Mucosa of stomach (tissue), 1 donor: Measurements from ENCODE around the gene SEMA7A.
"Not testable (repeated sequence)": the region's sequence is repeated elsewhere in the genome, so short reads cannot be mapped to it uniquely, and the experiment has no call there.

ENCODE experiments used
- H3K27me3 ChIP-seq: one replicate; pipeline ENCODE4 v1.7.0; 2013; ENCODE audit warnings: mild to moderate bottlenecking, low read length; ENCODE audit not compliant: control insufficient read depth, insufficient read depth
- H3K36me3 ChIP-seq: one replicate; pipeline ENCODE4 v1.7.0; 2013; ENCODE audit warnings: low read length; ENCODE audit not compliant: control insufficient read depth, insufficient read depth
- H3K4me1 ChIP-seq: one replicate; pipeline ENCODE4 v1.7.0; 2013; ENCODE audit warnings: mild to moderate bottlenecking, low read length; ENCODE audit not compliant: control insufficient read depth, insufficient read depth
- H3K4me3 ChIP-seq: one replicate; pipeline ENCODE4 v1.7.0; 2013; ENCODE audit warnings: low read length
- H3K9ac ChIP-seq: one replicate; pipeline ENCODE4 v1.7.0; 2013; ENCODE audit warnings: mild to moderate bottlenecking, low read length, moderate library complexity
- H3K9me3 ChIP-seq: one replicate; pipeline ENCODE4 v1.7.0; 2013; ENCODE audit warnings: mild to moderate bottlenecking, low read length, moderate library complexity; ENCODE audit not compliant: control insufficient read depth
- donor health status: Pancreatic carcinoma.

The SEMA7A gene

GRCh38 chr15:74433592-74434262 lies at the start of gene SEMA7A:
Gene SEMA7A, minus strand, starts transcription at chr15:74433958. Its CDS starts 40 bp downstream, at chr15:74433918.
- peaks cover 7% of the 10 kb centered on the region for H3K4me1 ChIP-seq
- peaks cover 30% of the 10 kb centered on the region for H3K27me3 ChIP-seq
- peak within 1 kb of the TSS; percentile 15 for H3K4me3 ChIP-seq
- H3K9me3 ChIP-seq: no peaks in the 10 kb centered on the region
- H3K36me3 ChIP-seq: no peaks in the 10 kb centered on the region
- H3K9ac ChIP-seq: peak within 1 kb of the TSS; percentile 62

- Histone ChIP-seq H3K4me1 (peaks cover 14% of the 10 kb centered on the region), H3K4me3 (no peak overlapping the region), H3K9me3 (no peaks in the 10 kb centered on the region), H3K9ac (no peak overlapping the region), H3K36me3 (no peaks in the 10 kb centered on the region), H3K27me3 (no peaks in the 10 kb centered on the region)
Observed at GRCh38 chr15:74482661-74483060, 48.9 kb upstream of the SEMA7A start.

- H3K36me3 ChIP-seq, H3K4me3 ChIP-seq, H3K27me3 ChIP-seq, H3K9ac ChIP-seq, H3K9me3 ChIP-seq, H3K4me1 ChIP-seq: not testable (repeated sequence)
Observed at GRCh38 chr15:74480364-74480763, 46.6 kb upstream of the SEMA7A start.

GRCh38 chr15:74471621-74472020 lies 37.9 kb upstream of the SEMA7A start:
- not testable (repeated sequence) for H3K9ac ChIP-seq, H3K36me3 ChIP-seq

GRCh38 chr15:74470631-74471395 lies 37.1 kb upstream of the SEMA7A start:
- H3K4me3 ChIP-seq: no peak overlapping the region
- H3K9me3 ChIP-seq: no peaks in the 10 kb centered on the region
- H3K4me1 ChIP-seq: no peaks in the 10 kb centered on the region
- H3K36me3 ChIP-seq: no peaks in the 10 kb centered on the region
- no peak overlapping the region for H3K9ac ChIP-seq
- no peaks in the 10 kb centered on the region for H3K27me3 ChIP-seq

More at GRCh38 chr15:74471621-74472020, 37.9 kb upstream of the SEMA7A start:
- not testable (repeated sequence) for H3K9me3 ChIP-seq, H3K4me3 ChIP-seq, H3K27me3 ChIP-seq, H3K4me1 ChIP-seq

GRCh38 chr15:74468341-74469032 lies 34.7 kb upstream of the SEMA7A start:
- Histone ChIP-seq H3K4me3 (no peak overlapping the region), H3K9ac (no peak overlapping the region)

GRCh38 chr15:74466570-74466969 lies 32.8 kb upstream of the SEMA7A start:
- H3K4me3 ChIP-seq: no peak overlapping the region
- no peaks in the 10 kb centered on the region for H3K4me1 ChIP-seq
- H3K27me3 ChIP-seq: no peaks in the 10 kb centered on the region
- no peaks in the 10 kb centered on the region for H3K36me3 ChIP-seq
- H3K9ac ChIP-seq: no peak overlapping the region
- no peaks in the 10 kb centered on the region for H3K9me3 ChIP-seq

More at GRCh38 chr15:74468341-74469032, 34.7 kb upstream of the SEMA7A start:
- Histone ChIP-seq H3K27me3 (no peaks in the 10 kb centered on the region), H3K9me3 (no peaks in the 10 kb centered on the region), H3K4me1 (no peaks in the 10 kb centered on the region), H3K36me3 (no peaks in the 10 kb centered on the region)

GRCh38 chr15:74464897-74465296 lies 31.1 kb upstream of the SEMA7A start:
- peaks cover 5% of the 10 kb centered on the region for H3K4me1 ChIP-seq
- H3K36me3 ChIP-seq: no peaks in the 10 kb centered on the region
- no peaks in the 10 kb centered on the region for H3K27me3 ChIP-seq
- H3K9ac ChIP-seq: no peak overlapping the region
- H3K4me3 ChIP-seq: no peak overlapping the region
- H3K9me3 ChIP-seq: no peaks in the 10 kb centered on the region

GRCh38 chr15:74464216-74464615 lies 30.5 kb upstream of the SEMA7A start:
- Histone ChIP-seq H3K36me3 (no peaks in the 10 kb centered on the region), H3K9ac (no peak overlapping the region), H3K4me1 (peaks cover 5% of the 10 kb centered on the region), H3K27me3 (no peaks in the 10 kb centered on the region), H3K9me3 (no peaks in the 10 kb centered on the region), H3K4me3 (no peak overlapping the region)

- Histone ChIP-seq H3K36me3 (no peaks in the 10 kb centered on the region), H3K27me3 (no peaks in the 10 kb centered on the region), H3K9me3 (no peaks in the 10 kb centered on the region), H3K4me3 (no peak overlapping the region), H3K4me1 (peaks cover 5% of the 10 kb centered on the region), H3K9ac (no peak overlapping the region)
Observed at GRCh38 chr15:74463634-74464033, 29.9 kb upstream of the SEMA7A start.

- Histone ChIP-seq H3K9me3 (no peaks in the 10 kb centered on the region), H3K36me3 (no peaks in the 10 kb centered on the region), H3K9ac (peak overlapping the region; percentile 84), H3K27me3 (no peaks in the 10 kb centered on the region), H3K4me1 (peaks cover 5% of the 10 kb centered on the region), H3K4me3 (peak overlapping the region; percentile 89)
Observed at GRCh38 chr15:74461847-74462511, 28.2 kb upstream of the SEMA7A start.
